GM10266 (cell line): ENCODE data around the gene TEAD3.
A peak's percentile ranks its signal among the peaks of the same experiment; 100 is the strongest.
"Not testable (repeated sequence)": the region's sequence is repeated elsewhere in the genome, so short reads cannot be mapped to it uniquely, and the experiment has no call there.

Experiments
- DNase-seq: peaks from one replicate; pipeline ENCODE4 v3.0.0; 2012; ENCODE audit errors: extremely low spot score
- TF ChIP-seq, protein P1 (sequence below): IDR thresholded peaks from 2 replicates; pipeline ENCODE4 v1.5.1; 2012; ENCODE audit warnings: mild to moderate bottlenecking, low read depth; ENCODE audit not compliant: control insufficient read depth, insufficient read depth; ENCODE audit errors: missing control alignments

TEAD3 gene

GRCh38 chr6:35496841-35497570, at the start of gene TEAD3:
Gene TEAD3, minus strand, starts transcription at chr6:35497079.
- TF ChIP-seq, protein P1, sequence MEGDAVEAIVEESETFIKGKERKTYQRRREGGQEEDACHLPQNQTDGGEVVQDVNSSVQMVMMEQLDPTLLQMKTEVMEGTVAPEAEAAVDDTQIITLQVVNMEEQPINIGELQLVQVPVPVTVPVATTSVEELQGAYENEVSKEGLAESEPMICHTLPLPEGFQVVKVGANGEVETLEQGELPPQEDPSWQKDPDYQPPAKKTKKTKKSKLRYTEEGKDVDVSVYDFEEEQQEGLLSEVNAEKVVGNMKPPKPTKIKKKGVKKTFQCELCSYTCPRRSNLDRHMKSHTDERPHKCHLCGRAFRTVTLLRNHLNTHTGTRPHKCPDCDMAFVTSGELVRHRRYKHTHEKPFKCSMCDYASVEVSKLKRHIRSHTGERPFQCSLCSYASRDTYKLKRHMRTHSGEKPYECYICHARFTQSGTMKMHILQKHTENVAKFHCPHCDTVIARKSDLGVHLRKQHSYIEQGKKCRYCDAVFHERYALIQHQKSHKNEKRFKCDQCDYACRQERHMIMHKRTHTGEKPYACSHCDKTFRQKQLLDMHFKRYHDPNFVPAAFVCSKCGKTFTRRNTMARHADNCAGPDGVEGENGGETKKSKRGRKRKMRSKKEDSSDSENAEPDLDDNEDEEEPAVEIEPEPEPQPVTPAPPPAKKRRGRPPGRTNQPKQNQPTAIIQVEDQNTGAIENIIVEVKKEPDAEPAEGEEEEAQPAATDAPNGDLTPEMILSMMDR, result peak; percentile 12
- DNase-seq, result peak; percentile 94

- TF ChIP-seq, protein P1, result no peak
- DNase-seq, result no peak
These were observed 48.0 kb upstream of the TEAD3 start for GRCh38 chr6:35544769-35545361.

- TF ChIP-seq, protein P1, result no peak
- no peak for DNase-seq
These were observed 46.7 kb upstream of the TEAD3 start for GRCh38 chr6:35543459-35544193.

DNA sequence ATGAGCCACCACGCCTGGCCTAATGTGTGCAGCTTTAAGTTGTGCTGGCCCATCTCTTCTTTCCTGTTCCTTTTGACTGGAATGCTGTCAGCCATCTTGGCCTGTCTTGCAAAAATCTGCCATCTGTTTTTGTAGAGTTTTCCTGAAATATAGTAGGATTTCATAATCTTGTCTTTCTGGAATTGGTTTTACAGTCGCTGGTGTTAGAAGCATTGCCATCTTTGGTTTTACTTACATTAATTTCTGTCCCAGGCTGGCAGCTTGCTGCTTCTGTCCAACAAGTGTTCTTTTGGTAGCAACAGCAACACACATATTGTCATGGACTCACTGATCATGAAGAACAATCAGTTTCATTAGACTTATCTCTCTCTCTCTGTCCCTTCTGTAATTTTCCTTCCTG, 45.0 kb upstream of the TEAD3 start:
- no peak for DNase-seq
- TF ChIP-seq, protein P1, result no peak

GRCh38 chr6:35539223-35539622, 42.3 kb upstream of the TEAD3 start:
- TF ChIP-seq, protein P1, result no peak
- DNase-seq, result no peak

GRCh38 chr6:35535847-35536246, 39.0 kb upstream of the TEAD3 start:
- not testable (repeated sequence) for DNase-seq

- TF ChIP-seq, protein P1, result no peak
- DNase-seq, result no peak
These were observed 37.7 kb upstream of the TEAD3 start for GRCh38 chr6:35534407-35535170.
